Measurements from ENCODE around the gene TNRC6C. TPM values are rescaled to one million over a fixed set of nuclear protein-coding genes. Genes with fewer than 3 reads are reported as not detected.

TNRC6C gene
- total RNA-seq, 1 donor from 2014 or later = 25.8 TPM

DNA sequence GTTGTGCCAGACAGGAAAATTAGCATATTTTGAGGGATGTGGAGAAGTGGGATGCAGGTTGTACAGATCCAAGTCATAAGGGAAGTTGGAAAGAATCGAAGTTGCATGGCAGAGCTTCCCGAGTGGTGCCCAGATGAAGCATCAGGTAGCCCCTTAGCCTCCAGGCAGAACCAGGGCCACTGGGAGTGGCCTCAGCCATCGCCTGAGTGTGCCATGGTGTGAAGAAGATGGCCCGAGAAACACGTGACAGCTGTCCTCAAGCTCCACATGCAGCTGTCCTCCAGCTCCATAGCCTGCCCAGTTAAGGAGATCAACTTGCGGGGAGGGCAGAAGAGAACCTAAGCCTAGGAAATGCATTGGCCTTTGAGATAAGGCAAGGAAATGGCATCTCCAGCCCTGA is 136.5 kb downstream of the TNRC6C start:
- intact Hi-C loops (cut with DNase I) = no loop called here
- Histone ChIP-seq H3K4me1 (no peaks in the 10 kb centered on the region), H3K27ac (no peak overlapping the region), H3K36me3 (peaks cover 88 to 98% of the 10 kb centered on the region in 2 donors), H3K9me3 (no peaks in the 10 kb centered on the region), H3K27me3 (no peaks in the 10 kb centered on the region), H3K4me3 (no peak overlapping the region)
- TF ChIP-seq, protein P1, sequence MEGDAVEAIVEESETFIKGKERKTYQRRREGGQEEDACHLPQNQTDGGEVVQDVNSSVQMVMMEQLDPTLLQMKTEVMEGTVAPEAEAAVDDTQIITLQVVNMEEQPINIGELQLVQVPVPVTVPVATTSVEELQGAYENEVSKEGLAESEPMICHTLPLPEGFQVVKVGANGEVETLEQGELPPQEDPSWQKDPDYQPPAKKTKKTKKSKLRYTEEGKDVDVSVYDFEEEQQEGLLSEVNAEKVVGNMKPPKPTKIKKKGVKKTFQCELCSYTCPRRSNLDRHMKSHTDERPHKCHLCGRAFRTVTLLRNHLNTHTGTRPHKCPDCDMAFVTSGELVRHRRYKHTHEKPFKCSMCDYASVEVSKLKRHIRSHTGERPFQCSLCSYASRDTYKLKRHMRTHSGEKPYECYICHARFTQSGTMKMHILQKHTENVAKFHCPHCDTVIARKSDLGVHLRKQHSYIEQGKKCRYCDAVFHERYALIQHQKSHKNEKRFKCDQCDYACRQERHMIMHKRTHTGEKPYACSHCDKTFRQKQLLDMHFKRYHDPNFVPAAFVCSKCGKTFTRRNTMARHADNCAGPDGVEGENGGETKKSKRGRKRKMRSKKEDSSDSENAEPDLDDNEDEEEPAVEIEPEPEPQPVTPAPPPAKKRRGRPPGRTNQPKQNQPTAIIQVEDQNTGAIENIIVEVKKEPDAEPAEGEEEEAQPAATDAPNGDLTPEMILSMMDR (IDR thresholded peaks at IDR 0.05) = no peak
- DNase-seq (ENCODE audit: low spot score in 2 of 2) = no peak

DNA sequence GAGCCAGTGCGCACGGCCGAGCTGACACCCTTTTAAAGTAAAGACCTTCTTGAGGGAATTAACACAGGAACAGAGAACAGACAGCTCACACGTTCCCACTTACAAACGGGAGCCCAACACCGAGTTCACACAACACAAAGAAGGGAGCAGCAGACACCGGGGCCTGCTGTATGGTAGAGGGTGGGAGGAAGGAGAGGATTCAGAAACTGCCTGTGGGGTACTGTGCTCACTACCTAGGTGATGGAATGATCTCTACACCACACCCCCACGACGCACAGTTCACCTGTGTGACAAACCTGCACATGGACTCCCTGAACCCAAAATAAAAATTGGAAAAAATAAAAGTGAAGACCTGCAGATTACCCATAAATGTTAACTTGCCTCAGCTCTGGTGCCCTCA is 137.6 kb downstream of the TNRC6C start:
- peaks cover 77 to 95% of the 10 kb centered on the region in 2 donors for H3K36me3 ChIP-seq
- intact Hi-C loops (cut with DNase I) = no loop called here
- no peaks in the 10 kb centered on the region for H3K4me1 ChIP-seq
- no peak overlapping the region for H3K27ac ChIP-seq
- no peak for DNase-seq (ENCODE audit: low spot score in 2 of 2)
- no peaks in the 10 kb centered on the region for H3K27me3 ChIP-seq
- TF ChIP-seq, protein P1 (IDR thresholded peaks at IDR 0.05) = no peak
- H3K9me3 ChIP-seq = no peaks in the 10 kb centered on the region
- no peak overlapping the region for H3K4me3 ChIP-seq

DNA sequence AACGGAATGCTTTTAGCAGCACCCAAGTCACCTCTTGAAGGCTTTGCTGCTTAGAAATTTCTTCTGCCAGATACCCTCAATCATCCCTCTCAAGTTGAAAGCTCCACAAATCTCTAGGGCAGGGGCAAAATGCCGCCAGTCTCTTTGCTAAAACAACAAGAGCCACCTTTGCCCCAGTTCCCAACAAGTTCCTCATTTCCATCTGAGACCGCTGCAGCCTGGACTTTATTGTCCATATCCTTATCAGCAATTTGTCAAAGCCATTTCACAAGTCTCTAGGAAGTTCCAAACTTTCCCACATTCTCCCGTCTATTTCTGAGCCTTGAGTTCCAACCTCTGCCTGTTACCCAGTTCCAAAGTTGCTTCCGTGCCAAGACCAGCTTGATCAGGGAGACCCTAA is 142.6 kb downstream of the TNRC6C start:
- intact Hi-C loops (cut with DNase I) = no loop called here
- no peak overlapping the region for H3K4me3 ChIP-seq
- DNase-seq (ENCODE audit: low spot score in 2 of 2) = no peak
- no peaks in the 10 kb centered on the region for H3K4me1 ChIP-seq
- no peaks in the 10 kb centered on the region for H3K9me3 ChIP-seq
- no peak overlapping the region for H3K27ac ChIP-seq
- H3K27me3 ChIP-seq = no peaks in the 10 kb centered on the region
- TF ChIP-seq, protein P1 (IDR thresholded peaks at IDR 0.05) = no peak
- H3K36me3 ChIP-seq = peaks cover 69 to 84% of the 10 kb centered on the region in 2 donors

DNA sequence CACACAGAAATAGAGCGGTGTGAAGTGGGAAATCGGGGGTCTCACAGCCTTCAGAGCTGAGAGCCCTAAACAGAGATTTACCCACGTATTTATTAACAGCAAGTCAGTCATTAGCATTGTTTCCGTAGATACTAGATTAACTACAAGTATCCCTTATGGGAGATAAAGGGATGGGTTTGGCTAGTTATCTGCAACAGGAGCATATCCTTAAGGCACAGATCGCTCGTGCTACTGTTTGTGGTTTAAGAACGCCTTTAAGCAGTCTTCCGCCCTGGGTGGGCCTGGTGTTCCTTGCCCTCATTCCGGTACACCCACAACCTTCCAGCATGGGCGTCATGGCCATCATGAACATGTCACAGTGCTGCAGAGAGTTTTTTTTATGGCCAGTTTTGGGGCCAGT is 143.0 kb downstream of the TNRC6C start:
- no peak overlapping the region for H3K27ac ChIP-seq
- intact Hi-C loops (cut with DNase I) = no loop called here
- H3K36me3 ChIP-seq = peaks cover 70 to 80% of the 10 kb centered on the region in 2 donors
- TF ChIP-seq, protein P1 (IDR thresholded peaks at IDR 0.05) = no peak
- DNase-seq (ENCODE audit: low spot score in 2 of 2) = no peak
- no peak overlapping the region for H3K4me3 ChIP-seq
- H3K4me1 ChIP-seq = no peaks in the 10 kb centered on the region
- no peaks in the 10 kb centered on the region for H3K27me3 ChIP-seq
- no peaks in the 10 kb centered on the region for H3K9me3 ChIP-seq

DNA sequence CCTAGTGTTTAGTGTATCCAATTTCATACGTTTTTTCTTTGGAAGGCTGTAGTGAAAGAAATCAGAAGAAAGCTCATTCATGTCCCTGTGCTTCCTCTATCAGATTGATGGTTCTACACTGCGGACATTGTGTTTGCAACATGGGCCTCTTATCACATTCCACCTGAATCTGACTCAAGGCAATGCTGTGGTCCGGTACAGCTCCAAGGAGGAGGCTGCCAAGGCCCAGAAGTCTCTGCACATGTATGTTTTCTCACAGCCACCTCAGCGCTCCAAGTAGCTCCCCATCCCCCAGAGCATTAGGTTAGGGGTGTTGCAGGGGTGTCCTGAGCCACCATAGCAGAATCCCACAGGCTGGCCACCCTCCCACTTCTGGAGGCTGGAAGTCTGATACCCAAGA is 144.8 kb downstream of the TNRC6C start:
- Histone ChIP-seq H3K27me3 (no peaks in the 10 kb centered on the region), H3K27ac (no peak overlapping the region), H3K4me3 (no peak overlapping the region), H3K36me3 (peaks cover 57 to 67% of the 10 kb centered on the region in 2 donors), H3K4me1 (no peaks in the 10 kb centered on the region), H3K9me3 (no peaks in the 10 kb centered on the region)
- TF ChIP-seq, protein P1 (IDR thresholded peaks at IDR 0.05) = no peak
- intact Hi-C loops (cut with DNase I) = no loop called here
- no peak for DNase-seq (ENCODE audit: low spot score in 2 of 2)

GRCh38 chr17:78104540-78104941 is 146.0 kb downstream of the TNRC6C start:
- H3K9me3 ChIP-seq = no peaks in the 10 kb centered on the region
- H3K27ac ChIP-seq = no peak overlapping the region
- H3K4me3 ChIP-seq = no peak overlapping the region
- no peaks in the 10 kb centered on the region for H3K27me3 ChIP-seq
- TF ChIP-seq, protein P1 (IDR thresholded peaks at IDR 0.05) = no peak
- no peak for DNase-seq (ENCODE audit: low spot score in 2 of 2)
- H3K4me1 ChIP-seq = no peaks in the 10 kb centered on the region
- intact Hi-C loops (cut with DNase I) = no loop called here
- H3K36me3 ChIP-seq = peaks cover 50 to 55% of the 10 kb centered on the region in 2 donors
